ENCODE data around the gene DNM1.

- TF ChIP-seq CTCF (IDR thresholded peaks at IDR 0.05) (no peak), EZH2phosphoT487 (IDR thresholded peaks at IDR 0.05) (no peak)
Measured at GRCh38 chr9:128242828-128243214, 39.6 kb downstream of the DNM1 start.

Data from neural progenitor cell (in vitro differentiated cells).